ENCODE results near the gene NSUN7. TPM values are rescaled to one million over a fixed set of nuclear protein-coding genes. Genes with fewer than 3 reads are reported as not detected.
A peak's percentile ranks its signal among the peaks of the same experiment; 100 is the strongest.
"Not testable (repeated sequence)": the region's sequence is repeated elsewhere in the genome, so short reads cannot be mapped to it uniquely, and the experiment has no call there.

The NSUN7 gene
- total and polyA plus RNA-seq, 10 donors = 0.38 to 8.1 (median 3.0) TPM

- peak overlapping the region in 7 of 8 donors; percentile 62 to 90 (median 84) for H3K27ac ChIP-seq
- intact Hi-C loops (cut with DNase I; ENCODE audit: low total_unique reads) = no loop called here
- no peak for DNase-seq
- no peak for TF ChIP-seq POLR2A (IDR thresholded peaks at IDR 0.05)
- no peak for TF ChIP-seq CTCF (IDR thresholded peaks at IDR 0.05 in 8 of 11, conservative IDR thresholded peaks at IDR 0.05 in 3 of 11)
- TF ChIP-seq POLR2AphosphoS5 (IDR thresholded peaks at IDR 0.05) = no peak
- peak overlapping the region in 1 of 8 donors; percentile 21 for H3K4me3 ChIP-seq
- H3K9me3 ChIP-seq = no peaks in the 10 kb centered on the region
- H3K4me1 ChIP-seq = peaks cover 0 to 16% (median 0%) of the 10 kb centered on the region in 6 donors
- no peaks in the 10 kb centered on the region for H3K27me3 ChIP-seq (replicated peaks in 1 of 7)
- H3K36me3 ChIP-seq = peaks cover 0 to 33% (median 0%) of the 10 kb centered on the region in 6 donors
- 43 to 73% (median 58%) methylated on average over 7 of the region's 7 CpGs for WGBS, 5 donors
These were observed 62.2 kb downstream of the NSUN7 start for GRCh38 chr4:40811956-40812355.

- TF ChIP-seq POLR2AphosphoS5 (IDR thresholded peaks at IDR 0.05) (peak in 1 of 3 donors; percentile 38), CTCF (IDR thresholded peaks at IDR 0.05 in 8 of 11, conservative IDR thresholded peaks at IDR 0.05 in 3 of 11) (no peak), POLR2A (IDR thresholded peaks at IDR 0.05) (no peak)
- H3K4me1 ChIP-seq = peaks cover 0 to 14% (median 0%) of the 10 kb centered on the region in 6 donors
- peak overlapping the region in 1 of 8 donors; percentile 21 for H3K4me3 ChIP-seq
- peak overlapping the region in 7 of 8 donors; percentile 65 to 90 (median 84) for H3K27ac ChIP-seq
- intact Hi-C loops (cut with DNase I; ENCODE audit: low total_unique reads) = no loop called here
- no peaks in the 10 kb centered on the region for H3K9me3 ChIP-seq
- 49 to 82% (median 63%) methylated on average over 8 of the region's 8 CpGs for WGBS, 5 donors
- H3K27me3 ChIP-seq (replicated peaks in 1 of 7) = no peaks in the 10 kb centered on the region
- DNase-seq = no peak
- peaks cover 0 to 37% (median 0%) of the 10 kb centered on the region in 6 donors for H3K36me3 ChIP-seq
These were observed 62.6 kb downstream of the NSUN7 start for GRCh38 chr4:40812386-40812785.

GRCh38 chr4:40812856-40813255, 63.1 kb downstream of the NSUN7 start:
- H3K27ac ChIP-seq = peak overlapping the region in 7 of 8 donors; percentile 65 to 90 (median 84)
- H3K9me3 ChIP-seq = no peaks in the 10 kb centered on the region
- peaks cover 0 to 9% (median 0%) of the 10 kb centered on the region in 6 donors for H3K4me1 ChIP-seq
- peaks cover 0 to 39% (median 0%) of the 10 kb centered on the region in 6 donors for H3K36me3 ChIP-seq
- H3K27me3 ChIP-seq (replicated peaks in 1 of 7) = no peaks in the 10 kb centered on the region
- intact Hi-C loops (cut with DNase I; ENCODE audit: low total_unique reads) = no loop called here
- 72 to 88% (median 79%) methylated on average over 2 of the region's 2 CpGs for WGBS, 5 donors
- TF ChIP-seq CTCF (IDR thresholded peaks at IDR 0.05 in 8 of 11, conservative IDR thresholded peaks at IDR 0.05 in 3 of 11) (no peak), POLR2A (IDR thresholded peaks at IDR 0.05) (no peak), POLR2AphosphoS5 (IDR thresholded peaks at IDR 0.05) (no peak)
- H3K4me3 ChIP-seq = peak overlapping the region in 1 of 8 donors; percentile 21
- DNase-seq = no peak

- H3K27me3 ChIP-seq (replicated peaks in 1 of 7); H3K27ac ChIP-seq; H3K4me3 ChIP-seq; H3K9me3 ChIP-seq; intact Hi-C loops (cut with DNase I; ENCODE audit: low total_unique reads); DNase-seq; H3K4me1 ChIP-seq: not testable (repeated sequence)
- 92 to 97% (median 95%) methylated on average over 6 of the region's 6 CpGs for WGBS, 5 donors
- peaks cover 0 to 59% (median 5%) of the 10 kb centered on the region in 6 donors for H3K36me3 ChIP-seq
These were observed 67.4 kb downstream of the NSUN7 start for GRCh38 chr4:40817157-40817556.

Data from spleen (tissue), 11 donors.